SHP77 (cell line): ENCODE measurements around the gene GALNT10.

Source experiments
- DNase-seq, 2 experiments: peaks; one replicate each; lab custom pipeline; 2025; lab: John Stamatoyannopoulos, UW

GALNT10 gene

GRCh38 chr5:154203798-154204578, 13.5 kb downstream of the GALNT10 start:
- DNase-seq = no peak

- DNase-seq = no peak
Observed at GRCh38 chr5:154205441-154206117, 15.0 kb downstream of the GALNT10 start.

- DNase-seq = no peak
Observed at GRCh38 chr5:154206311-154206710, 15.8 kb downstream of the GALNT10 start.

- DNase-seq = no peak
Observed at GRCh38 chr5:154207204-154207603, 16.7 kb downstream of the GALNT10 start.

GRCh38 chr5:154209591-154210081, 19.1 kb downstream of the GALNT10 start:
- no peak for DNase-seq

GRCh38 chr5:154210163-154210562, 19.6 kb downstream of the GALNT10 start:
- no peak for DNase-seq

GRCh38 chr5:154211641-154212390, 21.3 kb downstream of the GALNT10 start:
- DNase-seq = no peak

- DNase-seq = no peak
Observed at GRCh38 chr5:154213592-154213991, 23.1 kb downstream of the GALNT10 start.

GRCh38 chr5:154214371-154215106, 24.0 kb downstream of the GALNT10 start:
- no peak for DNase-seq

- DNase-seq = no peak
Observed at GRCh38 chr5:154215571-154216325, 25.2 kb downstream of the GALNT10 start.

GRCh38 chr5:154217462-154217861, 26.9 kb downstream of the GALNT10 start:
- no peak for DNase-seq

- DNase-seq = no peak
Observed at GRCh38 chr5:154218786-154219185, 28.3 kb downstream of the GALNT10 start.

GRCh38 chr5:154220625-154221024, 30.1 kb downstream of the GALNT10 start:
- DNase-seq = no peak

GRCh38 chr5:154221371-154221896, 30.9 kb downstream of the GALNT10 start:
- DNase-seq = no peak

- no peak for DNase-seq
Observed at GRCh38 chr5:154222414-154222813, 31.9 kb downstream of the GALNT10 start.

GRCh38 chr5:154223320-154223719, 32.8 kb downstream of the GALNT10 start:
- no peak for DNase-seq

GRCh38 chr5:154227090-154227489, 36.6 kb downstream of the GALNT10 start:
- DNase-seq = no peak

- DNase-seq = no peak
Observed at GRCh38 chr5:154228696-154229095, 38.2 kb downstream of the GALNT10 start.

GRCh38 chr5:154230526-154230925, 40.0 kb downstream of the GALNT10 start:
- no peak for DNase-seq

- no peak for DNase-seq
Observed at GRCh38 chr5:154234551-154234950, 44.0 kb downstream of the GALNT10 start.

- no peak for DNase-seq
Observed at GRCh38 chr5:154236011-154236410, 45.5 kb downstream of the GALNT10 start.
